ENCODE results near the gene SFRP4. TPM values are rescaled to one million over a fixed set of nuclear protein-coding genes. Genes with fewer than 3 reads are reported as not detected.

SFRP4 gene
- total RNA-seq, 1 donor from 2014 or later: 25.7 TPM

GRCh38 chr7:37944737-37945054 is 28.1 kb upstream of the SFRP4 start:
- no peak for TF ChIP-seq CTCF (IDR thresholded peaks at IDR 0.05)
- H3K36me3 ChIP-seq: peaks cover 0 to 6% of the 10 kb centered on the region in 2 donors
- H3K27me3 ChIP-seq: no peaks in the 10 kb centered on the region
- no peak for DNase-seq (ENCODE audit: low spot score in 2 of 2)
- intact Hi-C loops (cut with DNase I): no loop called here
- peaks cover 0 to 4% of the 10 kb centered on the region in 2 donors for H3K4me1 ChIP-seq
- no peak overlapping the region for H3K4me3 ChIP-seq
- no peak overlapping the region for H3K27ac ChIP-seq
- no peaks in the 10 kb centered on the region for H3K9me3 ChIP-seq

- Histone ChIP-seq H3K4me3 (no peak overlapping the region), H3K4me1 (peaks cover 0 to 4% of the 10 kb centered on the region in 2 donors), H3K27ac (no peak overlapping the region), H3K36me3 (peaks cover 0 to 1% of the 10 kb centered on the region in 2 donors), H3K9me3 (no peaks in the 10 kb centered on the region), H3K27me3 (no peaks in the 10 kb centered on the region)
- DNase-seq (ENCODE audit: low spot score in 2 of 2): no peak
- intact Hi-C loops (cut with DNase I): no loop called here
- TF ChIP-seq CTCF (IDR thresholded peaks at IDR 0.05): no peak
These were observed 27.5 kb upstream of the SFRP4 start for GRCh38 chr7:37943905-37944736.

GRCh38 chr7:37942934-37943610 is 26.5 kb upstream of the SFRP4 start:
- Histone ChIP-seq H3K27me3 (no peaks in the 10 kb centered on the region), H3K4me3 (no peak overlapping the region), H3K27ac (peak overlapping the region; percentile 1 to 59), H3K9me3 (no peaks in the 10 kb centered on the region), H3K36me3 (no peaks in the 10 kb centered on the region), H3K4me1 (peaks cover 0 to 4% of the 10 kb centered on the region in 2 donors)
- TF ChIP-seq CTCF (IDR thresholded peaks at IDR 0.05): no peak
- intact Hi-C loops (cut with DNase I): no loop called here
- DNase-seq (ENCODE audit: low spot score in 2 of 2): peak in 1 of 2 donors; percentile 65

- Histone ChIP-seq H3K4me1 (no peaks in the 10 kb centered on the region), H3K4me3 (no peak overlapping the region), H3K27ac (no peak overlapping the region), H3K27me3 (no peaks in the 10 kb centered on the region), H3K36me3 (no peaks in the 10 kb centered on the region), H3K9me3 (peaks cover 0 to 9% of the 10 kb centered on the region in 2 donors)
- no peak for DNase-seq (ENCODE audit: low spot score in 2 of 2)
- intact Hi-C loops (cut with DNase I): no loop called here
- no peak for TF ChIP-seq CTCF (IDR thresholded peaks at IDR 0.05)
These were observed 16.5 kb upstream of the SFRP4 start for GRCh38 chr7:37933018-37933566.

GRCh38 chr7:37932543-37932942 is 15.9 kb upstream of the SFRP4 start:
- no peak for DNase-seq (ENCODE audit: low spot score in 2 of 2)
- no peak for TF ChIP-seq CTCF (IDR thresholded peaks at IDR 0.05)
- H3K27ac ChIP-seq: no peak overlapping the region
- no peak overlapping the region for H3K4me3 ChIP-seq
- no peaks in the 10 kb centered on the region for H3K27me3 ChIP-seq
- H3K9me3 ChIP-seq: peaks cover 0 to 9% of the 10 kb centered on the region in 2 donors
- H3K36me3 ChIP-seq: no peaks in the 10 kb centered on the region
- H3K4me1 ChIP-seq: no peaks in the 10 kb centered on the region
- intact Hi-C loops (cut with DNase I): no loop called here
